Stimulated activated CD4-positive, alpha-beta T cell treated with anti-CD3 and anti-CD28 coated beads, Interleukin-4, amount 100 ng/mL, for 4 hours (primary cell): ENCODE results near the gene ARAP1.

ENCODE experiments used
- DNase-seq, 2 experiments: peaks; one replicate each; pipeline ENCODE4 v3.0.0-alpha.2; 2020

Gene ARAP1

DNA sequence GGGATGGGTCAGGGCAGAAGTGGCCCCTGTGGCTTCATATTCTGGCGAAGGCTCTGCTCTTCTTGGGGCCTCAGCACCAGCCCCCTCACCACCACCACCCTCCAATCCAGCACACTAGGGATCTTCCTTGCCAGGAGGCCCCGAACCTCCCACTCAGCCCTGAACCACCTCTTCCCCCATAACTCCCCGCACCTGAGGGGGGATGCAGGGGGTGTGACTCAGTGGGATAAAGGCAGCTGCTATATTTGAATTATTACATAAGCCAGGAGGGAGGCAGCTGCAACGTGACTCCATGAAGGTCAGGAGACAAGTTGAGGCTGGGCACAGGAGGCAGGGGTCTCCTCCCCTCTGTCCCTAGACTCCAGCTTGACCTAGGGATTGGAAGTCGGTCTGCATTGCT, 72.3 kb downstream of the ARAP1 start:
- DNase-seq, result no peak

DNA sequence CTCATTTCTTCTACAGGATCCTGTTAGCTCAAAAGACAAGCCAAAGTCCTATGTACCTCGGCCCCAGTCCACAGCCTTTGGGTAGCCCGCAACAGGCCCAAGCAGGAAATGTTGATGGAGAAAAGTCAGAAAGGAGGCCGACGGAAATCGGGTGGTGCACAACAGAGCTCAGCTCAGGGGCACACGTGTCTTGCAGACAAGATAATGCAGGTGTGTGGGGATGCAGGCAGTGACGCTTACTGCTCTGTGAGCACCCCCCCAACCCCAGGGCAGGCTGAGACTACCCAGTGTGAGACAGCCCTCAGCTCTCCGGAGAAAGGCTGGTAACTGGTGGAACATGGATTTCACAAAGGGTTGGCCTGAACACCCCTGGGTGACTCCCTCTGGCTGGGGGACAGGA, 73.7 kb downstream of the ARAP1 start:
- DNase-seq, result no peak

DNA sequence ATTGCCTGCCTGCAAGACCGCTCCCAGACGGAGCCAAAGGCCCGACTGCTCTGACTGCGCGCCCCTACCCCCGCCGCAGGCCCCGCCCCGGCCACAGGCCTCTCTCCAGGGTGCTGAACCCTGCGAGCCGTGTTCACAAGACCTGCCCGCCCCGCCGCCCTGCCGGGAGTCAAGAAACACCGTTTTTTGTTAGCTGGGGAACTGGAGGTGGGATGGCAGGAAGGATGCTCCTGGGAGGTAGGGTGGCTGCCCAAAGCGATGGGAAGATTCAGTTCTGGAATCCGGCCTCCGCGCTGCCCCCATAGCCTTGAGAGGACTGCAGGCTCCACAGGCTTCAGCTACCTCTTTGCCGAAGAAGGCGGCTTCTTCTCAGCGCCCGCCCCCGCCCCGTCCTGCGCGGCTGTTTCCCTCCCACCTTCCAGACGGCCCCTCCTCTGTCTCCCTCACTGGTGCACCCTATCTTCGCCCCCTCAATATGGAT, 75.3 kb downstream of the ARAP1 start:
- peak; percentile 50 to 70 for DNase-seq

- DNase-seq, result no peak
Measured at GRCh38 chr11:72675221-72675620, 77.0 kb downstream of the ARAP1 start.

DNA sequence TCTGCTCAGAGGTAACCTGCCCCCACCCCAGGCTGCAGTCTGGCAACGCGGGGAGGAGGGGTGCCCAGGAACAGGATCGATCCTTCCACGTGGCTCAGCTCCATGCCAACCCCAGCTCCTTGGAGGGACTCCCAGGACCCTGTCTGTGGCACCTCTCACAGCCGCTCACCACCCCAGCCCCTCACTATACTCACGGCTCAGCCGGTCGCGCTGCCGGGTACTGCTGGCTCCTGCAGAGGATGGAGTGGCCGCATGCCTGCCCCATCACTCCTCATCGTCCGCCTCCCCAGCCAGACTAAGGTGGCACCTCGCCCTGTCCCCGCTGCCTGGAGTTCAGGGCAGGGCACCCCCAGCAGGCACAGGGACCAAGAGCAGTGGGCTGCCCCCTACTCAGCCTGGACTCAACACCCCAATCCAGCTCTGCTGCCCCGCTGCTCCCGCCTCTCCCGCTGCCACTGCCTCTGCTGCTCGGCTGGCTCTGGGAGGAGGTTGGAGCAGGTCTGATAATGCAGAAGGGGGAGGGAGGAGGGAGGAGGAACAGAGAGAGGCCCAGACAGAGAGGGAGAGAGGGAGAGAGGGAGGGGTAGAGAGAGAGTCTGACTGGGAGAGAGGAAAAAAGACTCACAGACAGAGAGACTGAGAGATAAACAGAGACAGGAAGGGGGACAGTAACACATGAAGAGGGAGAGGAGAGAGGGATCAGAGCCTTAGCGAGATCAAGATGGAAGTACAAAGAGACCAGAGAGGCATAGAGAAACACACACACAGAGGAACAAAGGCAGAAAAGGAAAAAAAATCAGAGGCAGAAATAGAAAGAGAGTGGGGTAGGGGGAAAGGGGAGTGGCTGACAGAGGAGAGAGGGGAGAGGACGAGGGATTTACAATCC, 78.0 kb downstream of the ARAP1 start, which contains the start of gene PDE2A:
Gene PDE2A (minus strand): TSS at position 480 of the 886 bp plus-strand sequence. CDS start 215 bp downstream, at position 265.
- DNase-seq, result no peak

DNA sequence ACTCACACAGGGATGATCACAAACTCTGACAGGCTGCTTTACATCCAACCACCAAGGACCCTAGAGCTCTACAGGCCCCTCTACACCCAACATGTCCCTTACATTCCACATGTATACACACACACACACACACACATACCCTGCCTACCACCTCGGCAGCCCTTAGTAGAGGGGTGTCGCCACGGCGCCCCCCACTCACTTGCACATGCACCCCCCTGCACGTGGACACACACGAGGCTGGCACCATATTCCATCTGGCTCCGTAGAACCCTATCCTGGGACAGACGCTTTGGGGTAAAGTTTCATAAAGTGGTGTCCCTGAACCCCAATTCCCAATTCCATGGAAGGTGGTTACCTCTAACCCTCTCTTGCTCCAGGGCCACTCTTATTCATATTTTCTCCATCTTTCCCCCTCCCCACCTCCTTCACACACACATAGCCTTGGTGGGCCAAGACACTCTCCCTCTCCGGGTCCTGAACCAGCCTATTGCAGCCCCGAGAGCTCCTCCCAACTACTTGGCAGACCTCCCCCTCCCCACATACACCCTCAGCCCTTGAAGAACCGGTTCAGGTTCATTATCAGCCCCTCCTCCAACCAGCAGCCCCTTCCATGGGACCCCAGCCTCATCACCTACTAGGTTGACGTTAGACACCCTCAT, 78.8 kb downstream of the ARAP1 start:
- no peak for DNase-seq

- DNase-seq, result no peak
Measured at GRCh38 chr11:72672597-72673238, 79.5 kb downstream of the ARAP1 start.

DNA sequence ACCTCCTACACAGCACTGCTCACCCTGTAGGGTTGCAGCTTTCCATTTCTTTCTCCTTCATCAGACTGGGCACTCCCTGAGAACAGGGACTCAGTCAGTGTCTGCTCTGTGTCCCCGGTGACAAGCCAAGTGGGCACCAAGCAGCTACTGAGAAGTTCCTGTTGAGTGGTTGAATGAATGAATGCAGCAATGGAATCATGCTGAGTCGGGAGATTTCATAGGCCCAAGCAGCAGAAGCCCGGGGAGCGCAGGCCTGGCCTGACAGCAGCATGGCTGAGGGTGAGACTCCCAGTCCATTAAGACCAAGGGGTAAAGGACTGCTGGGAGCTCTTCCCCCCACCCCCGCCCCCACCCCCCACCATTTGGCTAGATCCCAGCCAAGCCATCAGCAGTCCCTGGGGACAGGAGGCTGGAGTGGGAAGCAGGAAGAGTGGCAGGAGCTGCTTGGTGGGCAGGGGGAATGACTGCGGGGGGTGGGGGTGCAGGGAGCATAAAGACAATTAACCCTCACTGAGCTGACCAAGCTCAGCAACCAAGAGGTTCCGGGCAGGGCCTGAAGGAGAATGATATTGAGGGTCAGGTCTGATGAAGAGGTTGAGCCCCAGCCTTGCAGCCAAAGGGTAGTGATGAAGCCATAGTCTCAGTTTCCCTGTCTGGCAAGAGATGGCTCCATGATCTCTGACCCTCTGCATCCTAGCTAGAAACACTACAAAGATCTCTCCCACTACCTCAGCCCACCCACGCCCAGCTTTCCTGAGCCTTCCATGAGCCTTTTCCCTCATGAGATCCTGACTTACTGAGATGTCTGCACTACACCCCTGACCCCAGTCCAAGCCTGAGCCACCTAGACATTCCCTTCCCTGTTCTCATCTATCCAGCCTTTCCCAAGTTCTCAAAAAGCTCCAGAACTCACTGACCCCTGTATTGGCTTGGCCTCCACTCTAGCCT, 80.8 kb downstream of the ARAP1 start:
- no peak for DNase-seq

- DNase-seq, result no peak
Measured at GRCh38 chr11:72670041-72670440, 82.2 kb downstream of the ARAP1 start.

DNA sequence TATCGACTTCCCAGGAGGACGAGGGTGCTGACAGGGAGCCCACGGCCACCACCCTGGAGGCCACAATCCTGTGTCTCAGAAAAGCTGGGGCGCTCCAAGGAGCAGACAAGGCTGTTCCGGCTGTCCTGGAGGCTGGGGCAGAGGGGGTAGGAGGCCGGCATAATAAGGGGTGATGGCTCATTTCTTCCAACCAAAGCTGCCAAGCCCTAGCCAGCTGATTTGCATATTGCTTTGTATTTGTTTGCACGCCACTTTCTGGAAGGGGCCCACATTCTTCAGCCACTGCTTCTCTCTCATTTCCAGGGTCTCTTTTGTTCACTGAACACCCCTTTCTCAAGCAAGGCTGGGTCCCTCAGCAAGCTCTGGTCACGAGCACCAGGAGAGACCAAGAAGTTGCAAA, 82.7 kb downstream of the ARAP1 start:
- DNase-seq, result no peak

DNA sequence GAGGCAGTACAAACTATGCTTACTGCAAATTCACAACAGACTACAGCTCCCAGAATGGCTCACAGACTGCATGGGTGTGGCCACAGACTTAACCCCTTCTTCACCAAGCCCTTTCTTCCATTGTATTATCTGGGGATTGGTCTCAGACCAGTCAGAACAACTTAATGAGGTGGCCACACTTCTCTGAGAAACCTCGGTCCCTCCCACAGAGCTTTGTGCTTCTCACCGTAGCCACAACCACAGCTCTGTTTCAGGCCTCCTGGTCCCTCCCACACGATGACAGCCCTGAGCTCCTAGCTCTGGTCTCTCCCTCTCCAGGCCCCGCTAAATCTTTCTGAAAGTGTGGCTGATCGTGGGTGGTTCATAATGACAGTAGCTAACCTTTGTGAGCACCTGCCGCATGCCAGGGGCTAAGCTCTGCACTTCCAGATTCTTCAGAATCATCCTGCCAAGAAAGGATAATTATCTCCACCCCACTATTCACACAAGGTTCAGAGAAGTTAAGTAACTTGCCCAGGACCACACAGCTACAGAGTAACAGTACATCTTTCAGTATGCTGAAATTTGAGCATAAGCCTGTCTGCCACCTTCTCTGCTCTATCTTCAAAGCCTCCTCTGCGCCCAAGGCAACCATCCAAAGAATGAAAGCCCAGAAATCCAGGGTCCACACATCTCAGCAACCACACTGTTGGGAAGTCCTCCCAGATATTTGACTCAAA, 83.4 kb downstream of the ARAP1 start:
- no peak for DNase-seq

DNA sequence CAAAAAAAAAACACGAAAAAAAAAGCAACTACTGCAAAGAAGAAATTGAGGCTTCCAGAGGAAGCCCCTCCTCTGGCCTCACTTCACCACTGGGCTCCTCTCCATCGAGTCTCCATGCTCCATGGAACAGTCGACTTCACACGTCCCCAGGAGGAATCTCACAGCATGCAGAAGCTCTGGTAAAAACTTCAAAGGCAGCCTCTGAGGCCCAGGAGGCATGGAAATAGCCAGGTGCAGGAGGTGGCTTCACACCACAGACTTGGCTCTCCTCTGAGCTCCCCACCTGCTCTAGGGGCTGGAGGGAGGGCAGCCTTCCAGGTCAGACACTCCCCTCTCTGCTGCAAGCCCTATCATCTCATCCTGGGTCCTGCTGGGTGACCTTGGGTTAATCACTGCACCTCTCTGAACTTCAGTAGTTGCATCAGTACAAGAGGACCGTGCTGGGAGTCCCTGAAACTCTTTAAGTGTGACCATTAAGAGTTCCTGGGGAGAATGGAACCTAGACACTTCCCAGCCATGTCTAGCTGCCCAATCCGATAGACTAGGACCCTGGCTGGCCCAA, 86.2 kb downstream of the ARAP1 start:
- no peak for DNase-seq

DNA sequence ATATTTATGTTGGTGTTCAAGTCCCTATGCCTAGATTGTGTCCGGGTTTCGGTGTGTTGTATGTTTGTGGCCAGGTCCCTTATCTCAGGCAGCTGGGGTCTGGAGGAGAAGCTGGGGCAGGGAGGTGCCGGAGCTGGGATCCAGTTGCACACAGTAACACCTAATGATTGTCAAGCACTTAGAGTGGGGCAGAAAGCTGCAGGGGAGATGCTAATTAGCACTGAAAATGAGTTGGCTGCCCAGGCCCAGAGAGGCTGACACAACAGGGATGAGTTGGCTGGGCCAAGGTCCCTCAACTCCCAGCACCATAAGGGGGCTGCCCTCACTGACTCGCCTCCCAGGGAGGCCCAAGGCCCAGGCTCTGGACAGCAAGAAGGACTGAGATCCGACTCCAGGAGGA, 90.2 kb downstream of the ARAP1 start:
- DNase-seq, result no peak

GRCh38 chr11:72661486-72661885, 90.7 kb downstream of the ARAP1 start:
- DNase-seq, result no peak

DNA sequence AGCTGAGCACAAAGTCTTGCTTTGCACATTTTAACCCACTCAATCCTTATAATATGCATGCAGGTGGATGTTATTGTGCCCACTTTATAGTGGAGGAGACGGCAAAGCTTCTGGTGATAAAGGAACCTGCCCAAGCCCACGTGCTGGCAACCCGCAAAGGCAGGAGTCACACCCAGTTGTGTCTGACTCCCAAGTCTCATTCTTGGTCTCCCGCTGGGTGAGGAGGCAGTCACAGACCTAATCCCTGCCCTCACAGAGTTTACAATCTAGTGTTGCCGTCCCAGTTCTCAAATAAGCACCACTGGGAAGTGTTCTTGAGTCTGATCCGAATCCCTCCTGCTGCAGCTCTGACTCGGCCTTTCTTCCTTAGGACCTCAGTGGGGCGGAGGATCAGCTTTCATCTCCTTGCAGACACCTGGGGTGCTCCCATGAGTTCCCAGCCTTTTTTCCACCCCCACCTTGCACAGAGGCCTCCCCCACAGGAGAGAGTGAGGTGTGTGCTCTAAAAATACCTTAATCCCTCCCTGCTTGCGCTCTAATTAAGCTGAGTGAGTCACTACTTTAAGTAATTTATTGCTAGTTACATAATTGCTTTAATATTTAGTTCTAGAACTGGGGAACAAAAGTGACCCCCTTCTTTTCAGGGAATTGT, 93.1 kb downstream of the ARAP1 start:
- no peak for DNase-seq

GRCh38 chr11:72657411-72658100, 94.7 kb downstream of the ARAP1 start:
- DNase-seq, result no peak

GRCh38 chr11:72655896-72656464, 96.2 kb downstream of the ARAP1 start:
- DNase-seq, result no peak

DNA sequence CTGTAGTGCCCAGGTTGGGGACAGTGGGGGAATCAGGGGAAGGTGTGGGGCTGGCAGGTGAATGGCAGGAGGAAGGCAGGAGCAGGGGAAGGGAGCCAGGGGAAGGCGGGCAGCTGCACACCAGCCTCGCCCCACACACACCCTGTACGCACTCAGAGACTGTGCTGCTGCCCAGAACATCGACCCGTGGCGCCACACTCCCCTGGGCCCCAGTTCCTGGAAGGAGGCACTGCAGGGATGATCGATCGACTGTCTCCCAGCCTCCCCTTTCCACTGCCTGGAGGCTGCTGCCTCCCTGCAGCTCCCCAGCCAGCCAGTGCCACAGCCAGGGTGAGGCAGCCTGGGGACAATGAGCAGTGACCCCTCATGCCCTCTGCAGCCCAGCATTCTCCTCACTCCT, 97.2 kb downstream of the ARAP1 start:
- DNase-seq, result no peak

DNA sequence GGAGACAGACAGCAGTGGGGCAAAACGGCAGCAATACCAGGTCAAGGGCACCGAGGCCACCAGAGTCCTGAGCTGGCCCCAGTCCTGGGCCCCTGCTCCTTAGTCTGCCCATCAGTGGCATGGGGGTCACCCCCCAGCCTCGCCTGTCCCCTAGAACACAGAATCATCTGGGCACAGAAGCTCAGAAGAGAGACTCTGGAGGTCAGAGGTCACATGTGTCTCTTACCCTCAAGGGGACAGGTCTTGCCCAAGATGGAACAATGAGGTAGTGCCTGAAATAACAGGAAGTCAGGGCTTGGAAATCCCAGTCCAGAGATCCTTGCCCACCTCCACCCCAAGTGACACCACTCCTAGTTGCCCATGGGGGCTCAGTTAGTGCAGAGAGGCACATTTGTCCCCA, 98.6 kb downstream of the ARAP1 start:
- no peak for DNase-seq
